ENCODE results near the gene MGAM2.

DNA sequence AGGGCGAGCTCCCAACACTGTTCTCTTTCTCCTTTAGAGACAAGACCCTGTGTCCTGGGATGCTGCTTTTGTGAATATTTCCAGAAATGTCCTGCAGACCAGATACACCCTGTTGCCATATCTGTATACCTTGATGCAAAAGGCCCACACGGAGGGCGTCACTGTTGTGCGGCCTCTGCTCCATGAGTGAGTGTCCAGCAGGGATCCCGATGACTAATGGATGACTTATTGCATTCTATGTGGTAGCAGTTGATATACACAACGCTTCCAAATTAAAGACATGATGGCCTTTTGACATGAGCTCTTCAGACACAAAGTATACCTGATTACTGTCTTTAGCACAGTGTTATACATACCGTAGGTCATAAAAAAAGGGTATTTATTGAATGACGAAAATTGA, 45.0 kb upstream of the MGAM2 start:
- TF ChIP-seq, protein P1, sequence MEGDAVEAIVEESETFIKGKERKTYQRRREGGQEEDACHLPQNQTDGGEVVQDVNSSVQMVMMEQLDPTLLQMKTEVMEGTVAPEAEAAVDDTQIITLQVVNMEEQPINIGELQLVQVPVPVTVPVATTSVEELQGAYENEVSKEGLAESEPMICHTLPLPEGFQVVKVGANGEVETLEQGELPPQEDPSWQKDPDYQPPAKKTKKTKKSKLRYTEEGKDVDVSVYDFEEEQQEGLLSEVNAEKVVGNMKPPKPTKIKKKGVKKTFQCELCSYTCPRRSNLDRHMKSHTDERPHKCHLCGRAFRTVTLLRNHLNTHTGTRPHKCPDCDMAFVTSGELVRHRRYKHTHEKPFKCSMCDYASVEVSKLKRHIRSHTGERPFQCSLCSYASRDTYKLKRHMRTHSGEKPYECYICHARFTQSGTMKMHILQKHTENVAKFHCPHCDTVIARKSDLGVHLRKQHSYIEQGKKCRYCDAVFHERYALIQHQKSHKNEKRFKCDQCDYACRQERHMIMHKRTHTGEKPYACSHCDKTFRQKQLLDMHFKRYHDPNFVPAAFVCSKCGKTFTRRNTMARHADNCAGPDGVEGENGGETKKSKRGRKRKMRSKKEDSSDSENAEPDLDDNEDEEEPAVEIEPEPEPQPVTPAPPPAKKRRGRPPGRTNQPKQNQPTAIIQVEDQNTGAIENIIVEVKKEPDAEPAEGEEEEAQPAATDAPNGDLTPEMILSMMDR (conservative IDR thresholded peaks at IDR 0.05; ENCODE audit: low read depth, low read length), result no peak
- no peak for TF ChIP-seq EZH2 (IDR thresholded peaks at IDR 0.05; ENCODE audit: borderline replicate concordance, low read depth, low read length, poor library complexity, severe bottlenecking)
